Astrocyte of the cerebellum (primary cell): ENCODE results near the gene THRB.
A peak's percentile ranks its signal among the peaks of the same experiment; 100 is the strongest.

Experiments
- DNase-seq: peaks from one replicate; pipeline ENCODE4 v3.0.0-alpha.2; 2011; ENCODE audit warnings: low read depth
- H3K4me3 ChIP-seq: 2 replicates; pipeline ENCODE4 v1.5.1; 2011; ENCODE audit warnings: mild to moderate bottlenecking, low read depth, low read length, moderate library complexity
- CTCF ChIP-seq: IDR thresholded peaks from 2 replicates; pipeline ENCODE4 v1.5.1; 2012; ENCODE audit warnings: low read length, low read depth, moderate library complexity, mild to moderate bottlenecking; ENCODE audit errors: missing control alignments
- in situ Hi-C: cut with HindIII; loops from 2 replicates; pipeline ENCODE4 v1.10.0; 2017; ENCODE audit warnings: low sequenced_read_pairs

THRB gene

GRCh38 chr3:24272875-24273274 is 221.8 kb downstream of the THRB start:
- in situ Hi-C loops: no loop called here
- DNase-seq: no peak
- TF ChIP-seq CTCF: no peak
- no peak overlapping the region for H3K4me3 ChIP-seq

- in situ Hi-C loops: no loop called here
- no peak for TF ChIP-seq CTCF
- DNase-seq: no peak
Observed at GRCh38 chr3:24272408-24272807, 222.2 kb downstream of the THRB start.

GRCh38 chr3:24271228-24271627 is 223.4 kb downstream of the THRB start:
- in situ Hi-C loops: no loop called here
- TF ChIP-seq CTCF: no peak
- no peak overlapping the region for H3K4me3 ChIP-seq
- no peak for DNase-seq

More at GRCh38 chr3:24272408-24272807, 222.2 kb downstream of the THRB start:
- H3K4me3 ChIP-seq: no peak overlapping the region

- no peak for TF ChIP-seq CTCF
- H3K4me3 ChIP-seq: no peak overlapping the region
- in situ Hi-C loops: no loop called here
- no peak for DNase-seq
Observed at GRCh38 chr3:24270744-24271143, 223.9 kb downstream of the THRB start.

- no peak overlapping the region for H3K4me3 ChIP-seq
- in situ Hi-C loops: no loop called here
- DNase-seq: no peak
- no peak for TF ChIP-seq CTCF
Observed at GRCh38 chr3:24270204-24270691, 224.4 kb downstream of the THRB start.

- DNase-seq: peak; percentile 33
- in situ Hi-C loops: loop anchor here (5.0 to 10.0 kb wide), 2 partner anchors 33 to 420 kb away; no protein-coding TSS in a partner anchor
- TF ChIP-seq CTCF: peak; percentile 75
- H3K4me3 ChIP-seq: no peak overlapping the region
Observed at GRCh38 chr3:24264748-24265158, 229.9 kb downstream of the THRB start.

- no peak for TF ChIP-seq CTCF
- in situ Hi-C loops: loop anchor here (5.0 to 10.0 kb wide), 2 partner anchors 33 to 421 kb away; no protein-coding TSS in a partner anchor
- no peak for DNase-seq
- H3K4me3 ChIP-seq: no peak overlapping the region
Observed at GRCh38 chr3:24264011-24264410, 230.6 kb downstream of the THRB start.
